HG03060 (cell line): ENCODE data around the gene TTLL9.
"Not testable (repeated sequence)": the region's sequence is repeated elsewhere in the genome, so short reads cannot be mapped to it uniquely, and the experiment has no call there.

Source experiments
- ATAC-seq: cut with Tn5 transposase; IDR thresholded peaks from one replicate; pipeline ENCODE4 v1.9.1; 2021; ENCODE audit warnings: low read depth, moderate number of reproducible peaks; ENCODE audit not compliant: unreplicated experiment

Gene TTLL9, protein sequence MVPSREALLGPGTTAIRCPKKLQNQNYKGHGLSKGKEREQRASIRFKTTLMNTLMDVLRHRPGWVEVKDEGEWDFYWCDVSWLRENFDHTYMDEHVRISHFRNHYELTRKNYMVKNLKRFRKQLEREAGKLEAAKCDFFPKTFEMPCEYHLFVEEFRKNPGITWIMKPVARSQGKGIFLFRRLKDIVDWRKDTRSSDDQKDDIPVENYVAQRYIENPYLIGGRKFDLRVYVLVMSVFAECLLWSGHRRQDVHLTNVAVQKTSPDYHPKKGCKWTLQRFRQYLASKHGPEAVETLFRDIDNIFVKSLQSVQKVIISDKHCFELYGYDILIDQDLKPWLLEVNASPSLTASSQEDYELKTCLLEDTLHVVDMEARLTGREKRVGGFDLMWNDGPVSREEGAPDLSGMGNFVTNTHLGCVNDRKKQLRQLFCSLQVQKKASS

GRCh38 chr20:31869942-31870725 lies at the start of gene TTLL9, which contains the start of gene DUSP15:
TTLL9 (plus strand) TSS chr20:31870634; CDS start chr20:31871127, 493 bp downstream.
DUSP15 (minus strand) TSS chr20:31870527; CDS start chr20:31870337, 190 bp downstream.
- ATAC-seq: no peak

GRCh38 chr20:31821427-31821826 lies 49.0 kb upstream of the TTLL9 start:
- no peak for ATAC-seq

GRCh38 chr20:31822421-31823330 lies 47.8 kb upstream of the TTLL9 start:
- ATAC-seq: no peak

- ATAC-seq: no peak
Observed at GRCh38 chr20:31823360-31824124, 46.9 kb upstream of the TTLL9 start.

DNA sequence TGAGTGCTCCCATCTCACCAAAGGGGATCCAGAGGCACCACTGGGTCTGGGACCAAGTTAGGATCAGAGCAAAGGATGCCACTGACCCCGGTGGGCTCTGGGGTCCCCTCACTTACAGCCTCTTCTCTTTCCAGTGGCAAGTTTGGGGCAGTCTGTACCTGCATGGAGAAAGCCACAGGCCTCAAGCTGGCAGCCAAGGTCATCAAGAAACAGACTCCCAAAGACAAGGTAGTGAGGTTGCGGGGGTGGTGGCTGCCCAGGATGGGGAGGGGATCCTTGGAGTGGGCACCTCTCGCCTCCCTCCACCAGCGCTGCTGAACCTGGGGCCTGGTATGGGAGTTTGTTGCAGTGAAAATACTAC lies 46.3 kb upstream of the TTLL9 start:
- no peak for ATAC-seq

GRCh38 chr20:31824554-31825313 lies 45.7 kb upstream of the TTLL9 start:
- no peak for ATAC-seq

GRCh38 chr20:31826074-31826473 lies 44.4 kb upstream of the TTLL9 start:
- ATAC-seq: no peak

GRCh38 chr20:31827059-31827458 lies 43.4 kb upstream of the TTLL9 start:
- ATAC-seq: no peak

GRCh38 chr20:31828016-31828415 lies 42.4 kb upstream of the TTLL9 start:
- not testable (repeated sequence) for ATAC-seq

DNA sequence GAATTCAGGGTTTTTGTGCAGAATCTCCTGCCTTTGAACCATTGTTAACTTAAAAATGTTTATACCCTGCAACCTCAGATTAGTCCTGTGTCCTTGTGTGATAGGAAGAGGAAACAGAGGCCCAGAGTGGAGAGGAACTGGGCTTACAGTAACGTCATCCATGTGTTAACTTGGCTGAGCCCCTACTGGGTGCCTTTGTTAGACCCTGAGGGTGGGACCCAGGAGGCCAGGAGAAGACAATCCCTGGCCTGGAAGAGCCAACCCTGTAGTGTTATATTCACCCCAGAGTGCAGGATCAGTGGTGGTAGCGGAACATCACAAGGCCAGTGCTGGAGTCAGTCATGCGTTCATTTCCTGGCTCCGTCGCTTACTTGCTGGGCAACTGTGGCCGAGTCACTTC lies 40.7 kb upstream of the TTLL9 start:
- ATAC-seq: no peak

DNA sequence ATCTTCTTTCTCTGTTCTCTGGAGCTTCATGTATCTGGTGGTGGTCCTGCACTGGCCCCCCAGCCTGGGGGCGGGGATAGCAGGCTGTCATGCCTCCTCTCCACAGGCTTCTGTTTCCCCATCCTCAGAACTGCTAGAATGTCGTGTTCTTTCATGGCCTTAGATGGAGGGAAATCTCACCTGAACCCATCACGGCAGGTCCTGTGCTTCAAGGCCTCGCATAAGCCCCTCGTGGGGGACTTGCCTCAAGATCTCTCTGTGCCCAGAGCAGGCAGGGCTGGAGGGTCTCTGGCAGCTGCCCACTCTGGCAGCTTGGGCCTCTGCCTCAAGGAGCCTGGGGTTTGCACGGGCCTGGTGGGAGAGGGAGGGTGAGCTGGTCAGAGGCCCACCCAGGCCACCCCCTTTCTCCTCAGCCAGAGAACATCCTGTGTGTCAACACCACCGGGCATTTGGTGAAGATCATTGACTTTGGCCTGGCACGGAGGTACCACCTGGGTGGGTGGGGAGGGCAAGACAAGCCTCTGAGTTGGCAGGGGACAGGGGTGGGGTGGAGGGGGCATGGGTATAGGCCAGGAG lies 39.9 kb upstream of the TTLL9 start:
- ATAC-seq: no peak

DNA sequence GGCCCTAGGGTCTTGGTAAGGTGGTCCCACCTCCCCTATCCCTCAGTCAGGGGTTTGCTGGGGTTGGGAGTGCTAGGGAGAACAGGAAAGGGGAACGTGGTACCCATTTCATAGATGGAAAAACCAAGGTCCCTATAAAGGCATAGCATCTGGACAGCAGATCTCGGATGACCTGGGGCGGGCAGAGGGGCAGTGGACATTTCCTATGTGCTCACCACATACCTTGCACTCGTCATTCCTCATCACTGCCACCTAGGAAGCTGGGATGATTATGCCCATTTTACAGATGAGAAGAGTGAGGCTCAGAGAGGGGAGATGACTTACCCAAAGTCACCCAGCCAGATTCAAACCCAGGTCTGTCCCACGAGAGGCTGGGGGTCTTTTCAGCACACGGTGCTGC lies 39.2 kb upstream of the TTLL9 start:
- no peak for ATAC-seq

DNA sequence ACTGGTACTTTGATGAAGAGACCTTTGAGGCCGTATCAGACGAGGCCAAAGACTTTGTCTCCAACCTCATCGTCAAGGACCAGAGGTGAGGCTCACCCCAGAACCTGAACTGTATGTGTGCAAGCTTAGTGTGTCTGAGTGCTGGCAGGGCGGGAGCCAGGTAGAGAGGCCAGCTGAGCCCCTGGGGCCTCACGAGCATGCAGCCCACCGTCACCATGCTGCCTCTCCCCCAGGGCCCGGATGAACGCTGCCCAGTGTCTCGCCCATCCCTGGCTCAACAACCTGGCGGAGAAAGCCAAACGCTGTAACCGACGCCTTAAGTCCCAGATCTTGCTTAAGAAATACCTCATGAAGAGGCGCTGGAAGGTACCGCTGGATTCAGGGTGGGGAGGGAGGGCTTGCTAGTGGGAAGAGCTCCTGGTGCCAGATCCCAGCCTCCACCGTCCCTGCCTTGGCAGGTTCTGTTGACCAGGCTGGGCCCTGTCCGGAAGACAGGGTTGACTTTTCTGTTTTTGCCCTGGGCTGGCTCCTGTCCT lies 38.6 kb upstream of the TTLL9 start:
- ATAC-seq: no peak

GRCh38 chr20:31833130-31833930 lies 37.1 kb upstream of the TTLL9 start:
- ATAC-seq: no peak

- ATAC-seq: no peak
Observed at GRCh38 chr20:31833931-31834521, 36.4 kb upstream of the TTLL9 start.

DNA sequence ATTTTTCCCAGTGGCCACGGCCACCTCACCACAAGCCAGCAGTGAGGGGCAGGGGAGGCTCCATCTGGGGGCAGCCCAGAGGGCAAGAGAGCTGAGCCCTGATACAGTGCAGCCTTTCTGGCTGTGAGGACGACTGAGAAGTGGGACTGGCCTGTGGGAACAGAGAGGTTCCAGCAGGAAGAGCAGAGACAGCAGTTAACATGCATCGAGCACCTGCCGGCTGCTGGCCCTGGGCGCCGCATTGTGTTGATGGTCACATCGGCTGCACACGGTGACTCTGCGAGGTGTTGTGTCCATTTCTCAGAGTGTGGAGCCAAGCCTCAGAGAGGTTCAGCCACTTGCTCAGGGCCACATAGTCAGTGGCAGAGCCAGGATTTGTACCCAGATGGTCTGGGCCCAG lies 34.9 kb upstream of the TTLL9 start:
- ATAC-seq: no peak
